ENCODE measurements around the gene CLPSL1. TPM values are rescaled to one million over a fixed set of nuclear protein-coding genes. Genes with fewer than 3 reads are reported as not detected.
"Not testable (repeated sequence)": the region's sequence is repeated elsewhere in the genome, so short reads cannot be mapped to it uniquely, and the experiment has no call there.

The CLPSL1 gene
- total RNA-seq (2021; fragmentation: NEBNext Ultra II Directional; extraction: Animal tissue kit (Norgen Biotek cat#: 25700)), result not detected
- long read RNA-seq, result 0 reads

DNA sequence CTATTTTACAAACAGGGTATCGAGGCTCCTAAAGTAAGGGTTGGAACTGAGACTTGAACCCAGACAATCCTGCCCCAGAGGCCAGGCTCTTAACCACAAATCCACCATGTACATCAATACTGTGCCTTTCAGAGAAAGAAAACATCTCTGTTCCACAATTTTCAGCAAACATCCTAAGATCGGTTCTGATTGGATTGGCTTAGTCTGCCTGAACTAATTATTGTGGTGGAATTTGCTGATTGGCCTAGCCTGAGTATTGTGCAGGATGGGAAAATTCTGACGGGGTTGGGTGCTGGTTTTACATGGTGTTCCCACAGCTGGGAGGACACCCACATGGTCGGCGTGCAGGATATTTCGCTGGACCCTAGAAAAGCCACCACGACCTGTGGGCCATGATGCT, at the start of gene CLPSL1:
CLPSL1 (plus strand) TSS at position 301 of the 400 bp plus-strand sequence; CDS start at position 393, 92 bp downstream.
- no peak for DNase-seq
- H3K4me1 Mint-ChIP-seq (ENCODE audit: low read depth), result no peaks in the 10 kb centered on the region
- no peak within 1 kb of the TSS for H3K27ac Mint-ChIP-seq
- TF ChIP-seq, protein P1, sequence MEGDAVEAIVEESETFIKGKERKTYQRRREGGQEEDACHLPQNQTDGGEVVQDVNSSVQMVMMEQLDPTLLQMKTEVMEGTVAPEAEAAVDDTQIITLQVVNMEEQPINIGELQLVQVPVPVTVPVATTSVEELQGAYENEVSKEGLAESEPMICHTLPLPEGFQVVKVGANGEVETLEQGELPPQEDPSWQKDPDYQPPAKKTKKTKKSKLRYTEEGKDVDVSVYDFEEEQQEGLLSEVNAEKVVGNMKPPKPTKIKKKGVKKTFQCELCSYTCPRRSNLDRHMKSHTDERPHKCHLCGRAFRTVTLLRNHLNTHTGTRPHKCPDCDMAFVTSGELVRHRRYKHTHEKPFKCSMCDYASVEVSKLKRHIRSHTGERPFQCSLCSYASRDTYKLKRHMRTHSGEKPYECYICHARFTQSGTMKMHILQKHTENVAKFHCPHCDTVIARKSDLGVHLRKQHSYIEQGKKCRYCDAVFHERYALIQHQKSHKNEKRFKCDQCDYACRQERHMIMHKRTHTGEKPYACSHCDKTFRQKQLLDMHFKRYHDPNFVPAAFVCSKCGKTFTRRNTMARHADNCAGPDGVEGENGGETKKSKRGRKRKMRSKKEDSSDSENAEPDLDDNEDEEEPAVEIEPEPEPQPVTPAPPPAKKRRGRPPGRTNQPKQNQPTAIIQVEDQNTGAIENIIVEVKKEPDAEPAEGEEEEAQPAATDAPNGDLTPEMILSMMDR (IDR thresholded peaks at IDR 0.05), result no peak
- no peaks in the 10 kb centered on the region for H3K9me3 Mint-ChIP-seq
- H3K36me3 Mint-ChIP-seq (ENCODE audit: low read depth), result no peaks in the 10 kb centered on the region
- H3K27me3 Mint-ChIP-seq (ENCODE audit: insufficient read depth), result peaks cover 37% of the 10 kb centered on the region
- no peak within 1 kb of the TSS for H3K4me3 Mint-ChIP-seq

DNA sequence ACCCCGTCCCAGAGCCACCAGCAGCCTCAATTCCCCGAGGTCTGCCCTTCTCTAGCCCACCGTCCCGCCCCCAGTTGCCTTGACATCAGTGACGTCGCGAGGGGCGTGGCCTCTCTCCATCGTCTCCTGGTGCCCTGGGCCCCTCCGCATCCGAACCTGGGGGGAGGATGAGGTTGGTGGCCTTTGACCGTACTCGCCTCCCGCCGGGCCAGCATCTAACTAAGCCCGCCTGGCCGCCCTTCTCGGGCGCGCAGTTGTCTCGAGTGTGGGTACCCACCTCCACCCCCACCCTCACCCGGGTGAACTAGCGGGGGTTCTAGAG, 49.4 kb upstream of the CLPSL1 start:
- Mint-ChIP-seq H3K27me3 (ENCODE audit: insufficient read depth) (peaks cover 1% of the 10 kb centered on the region), H3K9me3 (no peaks in the 10 kb centered on the region), H3K4me3 (peak overlapping the region; percentile 89), H3K27ac (peak overlapping the region; percentile 83), H3K36me3 (ENCODE audit: low read depth) (no peaks in the 10 kb centered on the region), H3K4me1 (ENCODE audit: low read depth) (peaks cover 26% of the 10 kb centered on the region)
- DNase-seq, result peak; percentile 57
- TF ChIP-seq, protein P1 (IDR thresholded peaks at IDR 0.05), result no peak

DNA sequence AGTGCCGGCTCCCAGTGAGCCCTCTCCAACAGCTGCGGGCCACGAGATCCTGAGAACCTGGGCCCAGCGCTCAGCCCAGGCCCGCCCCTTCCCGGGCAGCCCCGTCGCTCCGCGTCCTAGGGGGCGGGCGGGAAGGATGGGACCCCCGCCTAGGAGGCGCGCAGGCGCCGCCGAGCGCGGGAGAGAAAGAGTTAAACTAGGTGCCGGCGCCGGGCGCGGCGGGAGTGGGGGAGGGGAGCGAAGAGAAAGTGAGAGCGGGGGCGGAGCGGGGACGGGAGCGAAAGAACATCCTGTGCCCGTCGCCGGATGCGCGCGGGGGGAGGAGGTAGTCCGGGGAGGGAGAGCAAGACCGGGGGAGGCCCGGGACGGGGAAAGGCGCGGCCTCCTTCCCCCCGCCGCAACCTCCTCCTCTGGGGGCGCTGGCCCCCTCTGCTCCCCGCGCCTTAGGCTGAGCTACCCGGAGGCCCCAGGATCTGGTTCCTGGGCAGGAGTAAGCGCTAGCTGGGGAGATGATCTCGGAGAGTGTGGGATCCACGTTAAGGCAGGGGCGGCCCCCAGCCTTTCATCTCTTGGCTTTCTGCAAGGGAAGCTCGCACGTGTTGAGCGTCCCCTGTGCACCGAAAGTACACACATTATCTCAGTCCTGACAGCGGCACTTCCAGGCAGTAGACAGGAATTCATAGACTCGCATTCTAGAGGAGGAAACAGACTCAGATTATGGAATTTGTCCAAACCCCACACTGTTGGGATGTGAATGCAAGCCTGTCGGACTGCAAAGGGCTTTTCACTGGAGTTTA, 48.9 kb upstream of the CLPSL1 start:
- Mint-ChIP-seq H3K9me3 (no peaks in the 10 kb centered on the region), H3K4me1 (ENCODE audit: low read depth) (peaks cover 21% of the 10 kb centered on the region), H3K4me3 (peak overlapping the region; percentile 89), H3K36me3 (ENCODE audit: low read depth) (no peaks in the 10 kb centered on the region), H3K27ac (peak overlapping the region; percentile 83), H3K27me3 (ENCODE audit: insufficient read depth) (peaks cover 1% of the 10 kb centered on the region)
- DNase-seq, result peak; percentile 81
- TF ChIP-seq, protein P1 (IDR thresholded peaks at IDR 0.05), result peak; percentile 43

- no peak overlapping the region for H3K27ac Mint-ChIP-seq
- no peaks in the 10 kb centered on the region for H3K36me3 Mint-ChIP-seq (ENCODE audit: low read depth)
- no peaks in the 10 kb centered on the region for H3K9me3 Mint-ChIP-seq
- peaks cover 3% of the 10 kb centered on the region for H3K27me3 Mint-ChIP-seq (ENCODE audit: insufficient read depth)
- DNase-seq, result no peak
- TF ChIP-seq, protein P1 (IDR thresholded peaks at IDR 0.05), result no peak
- H3K4me3 Mint-ChIP-seq, result no peak overlapping the region
- peaks cover 15% of the 10 kb centered on the region for H3K4me1 Mint-ChIP-seq (ENCODE audit: low read depth)
These were observed 47.2 kb upstream of the CLPSL1 start for GRCh38 chr6:35733633-35734032.

- H3K9me3 Mint-ChIP-seq; H3K27me3 Mint-ChIP-seq (ENCODE audit: insufficient read depth); H3K27ac Mint-ChIP-seq; H3K4me3 Mint-ChIP-seq; H3K36me3 Mint-ChIP-seq (ENCODE audit: low read depth); DNase-seq: not testable (repeated sequence)
- H3K4me1 Mint-ChIP-seq (ENCODE audit: low read depth), result peaks cover 15% of the 10 kb centered on the region
These were observed 46.5 kb upstream of the CLPSL1 start for GRCh38 chr6:35734319-35734718.

GRCh38 chr6:35735452-35735851, 45.4 kb upstream of the CLPSL1 start:
- DNase-seq, result no peak
- H3K27me3 Mint-ChIP-seq (ENCODE audit: insufficient read depth), result peaks cover 2% of the 10 kb centered on the region; the same call in 1 of the 2 replicates
- peaks cover 15% of the 10 kb centered on the region for H3K4me1 Mint-ChIP-seq (ENCODE audit: low read depth)
- H3K36me3 Mint-ChIP-seq (ENCODE audit: low read depth), result no peaks in the 10 kb centered on the region
- TF ChIP-seq, protein P1 (IDR thresholded peaks at IDR 0.05), result no peak
- no peaks in the 10 kb centered on the region for H3K9me3 Mint-ChIP-seq
- no peak overlapping the region for H3K27ac Mint-ChIP-seq
- no peak overlapping the region for H3K4me3 Mint-ChIP-seq
